Endothelial cell of umbilical vein (primary cell): ENCODE data around the gene MRO. TPM values are rescaled to one million over a fixed set of nuclear protein-coding genes. Genes with fewer than 3 reads are reported as not detected.

Experiments used
- BruUV-seq: library from RNA; stranded (reverse); fragments of 400-500 nt; replicated peaks from 2 replicates; lab custom pipeline; 2021; lab: Mats Ljungman, UMichigan
- CTCF ChIA-PET: fragments of 300-600, 350-600 bp; sonication (Branson Sonifier 250); formaldehyde crosslinking; loops from one replicate; lab custom pipeline; 2021; ENCODE audit warnings: antibody characterized with exemption, inconsistent platforms; lab: Charles Lee
- POLR2A ChIA-PET: fragments of 300-600, 350-600 bp; sonication (Branson Sonifier 250); formaldehyde crosslinking; loops from one replicate; lab custom pipeline; 2021; ENCODE audit warnings: antibody characterized with exemption, inconsistent platforms; lab: Charles Lee
- DNase-seq: peaks from one replicate; pipeline ENCODE4 v3.0.0-alpha.2; 2011; ENCODE audit warnings: low read depth, low spot score
- FAIRE-seq: peaks from 2 replicates; lab custom pipeline; 2011; peaks lifted over from hg19 to GRCh38; lab: Jason Lieb, UNC
- H2AFZ ChIP-seq: 2 replicates; pipeline ENCODE4 v1.6.0; 2012; ENCODE audit warnings: low read depth, low read length, control low read depth, inconsistent platforms
- H3K27ac ChIP-seq: 2 replicates; pipeline ENCODE4 v1.5.1; 2011; ENCODE audit warnings: low read depth, mild to moderate bottlenecking, control low read depth, low read length, moderate library complexity; ENCODE audit not compliant: insufficient read depth
- H3K27me3 ChIP-seq, 2 experiments: 2 replicates each; pipeline versions ENCODE4 v1.6.0 to v1.6.1; 2011; ENCODE audit warnings: low read length in 2 of 2, mixed read lengths in 1 of 2; ENCODE audit not compliant: control insufficient read depth in 2 of 2, insufficient read depth in 2 of 2
- H3K36me3 ChIP-seq, 2 experiments: 2 replicates in 1 of 2; 3 replicates in 1 of 2; pipeline ENCODE4 v1.5.1; 2011; ENCODE audit warnings: low read length in 2 of 2, mild to moderate bottlenecking in 1 of 2, moderate library complexity in 1 of 2; ENCODE audit not compliant: control insufficient read depth in 2 of 2, insufficient read depth in 2 of 2; ENCODE audit errors: extremely low read depth in 1 of 2
- H3K4me1 ChIP-seq: 3 replicates; pipeline ENCODE4 v1.5.1; 2011; ENCODE audit warnings: mild to moderate bottlenecking, low read length; ENCODE audit not compliant: control insufficient read depth, insufficient read depth; ENCODE audit errors: extremely low read depth
- H3K4me2 ChIP-seq: 2 replicates; pipeline ENCODE4 v1.6.1; 2011; ENCODE audit warnings: low read length, control low read depth, mixed read lengths; ENCODE audit not compliant: insufficient read depth
- H3K4me3 ChIP-seq, 3 experiments: fragments of 200-600 bp in 1 of 3; sonication (generic), shearing (Covaris generic) in 1 of 3; replicated peaks in 1 of 3; 2 replicates each; pipeline ENCODE4 v1.5.1; 2011 to 2016; ENCODE audit warnings: control low read depth in 3 of 3, low read length in 3 of 3, mild to moderate bottlenecking in 2 of 3, inconsistent platforms in 1 of 3, low read depth in 1 of 3, moderate library complexity in 1 of 3; ENCODE audit not compliant: insufficient read depth in 1 of 3
- H3K79me2 ChIP-seq: 2 replicates; pipeline ENCODE4 v1.6.0; 2012; ENCODE audit warnings: low read length, inconsistent platforms; ENCODE audit not compliant: control insufficient read depth, insufficient read depth
- H3K9ac ChIP-seq: replicated peaks from 2 replicates; pipeline ENCODE3; 2011; ENCODE audit warnings: low read length, control low read depth; ENCODE audit not compliant: insufficient read depth; ENCODE audit errors: extremely low read depth
- H3K9me1 ChIP-seq: replicated peaks from 3 replicates; pipeline ENCODE4 v1.6.0; 2011; ENCODE audit warnings: mild to moderate bottlenecking, low read length; ENCODE audit not compliant: control insufficient read depth, insufficient read depth; ENCODE audit errors: extremely low read depth
- H3K9me3 ChIP-seq: replicated peaks from 2 replicates; pipeline ENCODE4 v1.5.1; 2012; ENCODE audit warnings: low read length, inconsistent platforms; ENCODE audit not compliant: control insufficient read depth, insufficient read depth
- H4K20me1 ChIP-seq: replicated peaks from 2 replicates; pipeline ENCODE3; 2011; ENCODE audit warnings: mild to moderate bottlenecking, low read length; ENCODE audit not compliant: control insufficient read depth, insufficient read depth; ENCODE audit errors: extremely low read depth
- CTCF ChIP-seq, 2 donors: IDR thresholded peaks; 1 replicate in 1 of 2; 2 replicates in 1 of 2; pipeline ENCODE4 v1.5.1; 2011; ENCODE audit warnings: low read length in 2 of 2, mild to moderate bottlenecking in 2 of 2, moderate library complexity in 2 of 2, control low read depth in 1 of 2, inconsistent platforms in 1 of 2, low read depth in 1 of 2; ENCODE audit not compliant: insufficient read depth in 1 of 2; ENCODE audit errors: extremely low read depth in 1 of 2
- EZH2 ChIP-seq: IDR thresholded peaks from 2 replicates; pipeline ENCODE4 v1.6.1; 2012; ENCODE audit warnings: borderline replicate concordance, low read depth, mild to moderate bottlenecking, moderate library complexity, low read length, inconsistent platforms; ENCODE audit not compliant: severe bottlenecking
- FOS ChIP-seq: IDR thresholded peaks from 2 replicates; pipeline ENCODE4 v1.6.1; 2011; ENCODE audit warnings: mild to moderate bottlenecking, low read length, moderate library complexity, borderline replicate concordance; ENCODE audit not compliant: insufficient read depth
- GATA2 ChIP-seq: IDR thresholded peaks from 2 replicates; pipeline ENCODE4 v1.7.0; 2011; ENCODE audit warnings: low read depth, mild to moderate bottlenecking, moderate library complexity, mixed read lengths, low read length; ENCODE audit not compliant: insufficient read length, insufficient read depth
- JUN ChIP-seq: IDR thresholded peaks from 2 replicates; pipeline ENCODE4 v1.6.1; 2011; ENCODE audit warnings: borderline replicate concordance, low read depth; ENCODE audit not compliant: insufficient read length, insufficient read depth
- MAX ChIP-seq: IDR thresholded peaks from 2 replicates; pipeline ENCODE4 v1.6.1; 2011; ENCODE audit not compliant: insufficient read depth, insufficient read length
- MYC ChIP-seq: IDR thresholded peaks from one replicate; pipeline ENCODE4 v1.6.1; 2011; ENCODE audit warnings: mild to moderate bottlenecking, low read depth, low read length
- POLR2A ChIP-seq: IDR thresholded peaks from 2 replicates; pipeline ENCODE4 v1.6.1; 2012; ENCODE audit warnings: low read depth, mild to moderate bottlenecking, control low read depth, low read length
- POLR2AphosphoS5 ChIP-seq: IDR thresholded peaks from 2 replicates; pipeline ENCODE4 v1.6.1; 2012; ENCODE audit warnings: low read depth, mild to moderate bottlenecking, control low read depth, low read length, moderate library complexity; ENCODE audit not compliant: insufficient read depth
- dilution Hi-C: fragments of 300-500 bp; cut with MboI; formaldehyde crosslinking; loops from one replicate; pipeline ENCODE4 v1.15.0; 2019; ENCODE audit warnings: low sequenced_read_pairs; ENCODE audit not compliant: extremely low pct_ligation_motif_present
- intact Hi-C: fragments of 100-400 bp; cut with micrococcal nuclease; formaldehyde crosslinking; loops from one replicate; pipeline ENCODE4 v1.10.0; 2022
- polyA plus RNA-seq, 4 experiments: library from polyadenylated mRNA; depleted of rRNA in 3 of 4; stranded (reverse) in 3 of 4; unstranded in 1 of 4; fragments of >200 nt; gene quantifications; 2 replicates each; pipeline versions ENCODE4 v1.2.1 to v1.2.3, GENCODE V29; 2011 to 2012; ENCODE audit warnings: missing spikeins in 1 of 4
- total RNA-seq: library from RNA; stranded (reverse); gene quantifications from 2 replicates; pipeline ENCODE4 v1.2.3, GENCODE V29; 2021

MRO gene
- total and polyA plus RNA-seq, 2 donors (not counting 3 experiments of a cell fraction or from before 2014, with no cell fraction given): not detected

- Histone ChIP-seq H3K36me3 (no peaks in the 10 kb centered on the region), H3K27ac (no peak overlapping the region), H4K20me1 (no peaks in the 10 kb centered on the region), H2AFZ (no peak overlapping the region), H3K4me1 (no peaks in the 10 kb centered on the region), H3K4me3 (no peak overlapping the region), H3K9ac (no peak overlapping the region), H3K27me3 (no peaks in the 10 kb centered on the region), H3K79me2 (no peaks in the 10 kb centered on the region), H3K9me3 (no peaks in the 10 kb centered on the region), H3K4me2 (no peak overlapping the region), H3K9me1 (no peaks in the 10 kb centered on the region)
- POLR2A ChIA-PET: no interaction called here
- intact Hi-C loops (no loop called here), dilution Hi-C loops (no loop called here)
- no peak for TF ChIP-seq GATA2
- no peak for TF ChIP-seq JUN
- TF ChIP-seq FOS: no peak
- TF ChIP-seq POLR2AphosphoS5: no peak
- no peak for TF ChIP-seq EZH2
- no peak for TF ChIP-seq POLR2A
- no peak for TF ChIP-seq MYC
- no peak for TF ChIP-seq CTCF (IDR thresholded peaks at IDR 0.05; ENCODE audit: extremely low read depth in 1 of 2, insufficient read depth in 1 of 2, low read depth in 1 of 2, low read length in 2 of 2)
- no peak for TF ChIP-seq MAX
- no peak for FAIRE-seq
- DNase-seq: no peak
- CTCF ChIA-PET: no interaction called here
- BruUV-seq: no TSS peak
These were observed 69.3 kb downstream of the MRO start for GRCh38 chr18:50750546-50750945.
